RWPE2 (cell line): ENCODE measurements around the gene DHX36.
A peak's percentile ranks its signal among the peaks of the same experiment; 100 is the strongest.

Experiments used
- ATAC-seq: fragments of 200-7000 bp; cut with Tn5 transposase; 3 replicates; pipeline ENCODE4 v1.9.1; 2021; ENCODE audit warnings: low read depth
- DNase-seq: peaks from one replicate; pipeline ENCODE4 v3.0.0-alpha.2; 2020; ENCODE audit warnings: low spot score
- H3K27ac ChIP-seq: fragments of 450-650 bp; 2 replicates; pipeline ENCODE4 v1.5.1; 2017; ENCODE audit warnings: mild to moderate bottlenecking; ENCODE audit not compliant: poor library complexity, severe bottlenecking
- H3K27me3 ChIP-seq: fragments of 250-450 bp; sonication (Bioruptor Pico); 2 replicates; pipeline ENCODE4 v1.5.1; 2021; ENCODE audit warnings: mild to moderate bottlenecking, moderate library complexity; ENCODE audit not compliant: insufficient read depth, poor library complexity, severe bottlenecking
- H3K36me3 ChIP-seq: fragments of 250-450 bp; sonication (Bioruptor Pico); 2 replicates; pipeline ENCODE4 v1.5.1; 2020; ENCODE audit warnings: low read depth, mild to moderate bottlenecking, moderate library complexity
- H3K4me1 ChIP-seq: fragments of 250-450 bp; sonication (Bioruptor Pico); 2 replicates; pipeline ENCODE4 v1.5.1; 2021; ENCODE audit warnings: mild to moderate bottlenecking, moderate library complexity; ENCODE audit not compliant: insufficient read depth, poor library complexity, severe bottlenecking
- H3K4me3 ChIP-seq: fragments of 250-450 bp; sonication (Bioruptor Pico); 2 replicates; pipeline ENCODE4 v1.5.1; 2021; ENCODE audit warnings: mild to moderate bottlenecking, moderate library complexity; ENCODE audit not compliant: severe bottlenecking
- H3K9me3 ChIP-seq: fragments of 250-450 bp; sonication (Bioruptor Pico); 2 replicates; pipeline ENCODE4 v1.5.1; 2021; ENCODE audit warnings: mild to moderate bottlenecking, moderate library complexity; ENCODE audit not compliant: severe bottlenecking
- TF ChIP-seq, protein P1 (sequence below): fragments of 450-650 bp; IDR thresholded peaks from one replicate; pipeline ENCODE4 v1.5.1; 2017; ENCODE audit warnings: mild to moderate bottlenecking, moderate library complexity; ENCODE audit not compliant: poor library complexity, severe bottlenecking

The DHX36 gene

DNA sequence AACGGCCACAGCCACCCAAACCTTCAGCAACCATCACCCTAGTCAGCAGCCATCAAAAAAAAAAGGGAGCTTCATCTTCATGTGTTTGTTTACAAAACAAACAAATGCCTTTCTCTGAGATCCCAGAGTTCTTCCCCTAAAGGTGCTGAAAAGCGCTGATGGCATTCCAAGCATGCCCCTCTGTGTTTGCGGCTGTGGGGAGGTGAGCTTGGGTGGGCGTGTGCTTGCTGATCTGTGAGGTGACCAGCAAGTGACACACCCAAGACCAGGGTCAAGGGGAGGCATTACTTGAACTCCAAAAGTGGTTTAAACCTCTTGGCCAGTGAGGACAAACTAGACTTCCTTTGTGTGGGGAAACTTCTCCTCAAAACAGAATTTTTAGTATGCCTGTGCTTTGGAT lies 81.5 kb downstream of the DHX36 start:
- no peaks in the 10 kb centered on the region for H3K36me3 ChIP-seq
- H3K9me3 ChIP-seq, result no peaks in the 10 kb centered on the region
- H3K27ac ChIP-seq, result peak overlapping the region; percentile 46
- DNase-seq (no peak), ATAC-seq (no peak)
- TF ChIP-seq, protein P1, sequence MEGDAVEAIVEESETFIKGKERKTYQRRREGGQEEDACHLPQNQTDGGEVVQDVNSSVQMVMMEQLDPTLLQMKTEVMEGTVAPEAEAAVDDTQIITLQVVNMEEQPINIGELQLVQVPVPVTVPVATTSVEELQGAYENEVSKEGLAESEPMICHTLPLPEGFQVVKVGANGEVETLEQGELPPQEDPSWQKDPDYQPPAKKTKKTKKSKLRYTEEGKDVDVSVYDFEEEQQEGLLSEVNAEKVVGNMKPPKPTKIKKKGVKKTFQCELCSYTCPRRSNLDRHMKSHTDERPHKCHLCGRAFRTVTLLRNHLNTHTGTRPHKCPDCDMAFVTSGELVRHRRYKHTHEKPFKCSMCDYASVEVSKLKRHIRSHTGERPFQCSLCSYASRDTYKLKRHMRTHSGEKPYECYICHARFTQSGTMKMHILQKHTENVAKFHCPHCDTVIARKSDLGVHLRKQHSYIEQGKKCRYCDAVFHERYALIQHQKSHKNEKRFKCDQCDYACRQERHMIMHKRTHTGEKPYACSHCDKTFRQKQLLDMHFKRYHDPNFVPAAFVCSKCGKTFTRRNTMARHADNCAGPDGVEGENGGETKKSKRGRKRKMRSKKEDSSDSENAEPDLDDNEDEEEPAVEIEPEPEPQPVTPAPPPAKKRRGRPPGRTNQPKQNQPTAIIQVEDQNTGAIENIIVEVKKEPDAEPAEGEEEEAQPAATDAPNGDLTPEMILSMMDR, result no peak
- no peaks in the 10 kb centered on the region for H3K27me3 ChIP-seq
- H3K4me1 ChIP-seq, result peaks cover 21% of the 10 kb centered on the region
- H3K4me3 ChIP-seq, result no peak overlapping the region

DNA sequence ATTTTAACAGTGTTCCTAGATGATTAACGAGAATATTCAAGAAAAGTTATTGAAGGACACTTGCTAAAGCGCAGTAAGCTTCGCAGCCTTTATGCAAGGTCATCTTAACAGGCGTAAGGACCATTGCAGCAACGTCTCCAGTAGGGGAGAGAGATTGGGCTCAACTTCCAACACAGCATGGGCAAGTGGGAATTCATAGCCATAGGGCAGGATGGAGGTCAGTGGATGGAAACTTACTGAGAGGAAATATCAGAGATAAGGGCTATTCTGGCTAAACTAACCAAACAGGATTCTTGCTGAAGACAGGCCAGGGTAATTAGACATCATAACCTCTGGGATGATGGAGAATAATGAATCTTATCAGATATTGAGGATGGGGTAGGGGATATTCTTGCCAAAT lies 82.8 kb downstream of the DHX36 start:
- no peak overlapping the region for H3K4me3 ChIP-seq
- H3K9me3 ChIP-seq, result no peaks in the 10 kb centered on the region
- TF ChIP-seq, protein P1, result no peak
- peaks cover 21% of the 10 kb centered on the region for H3K4me1 ChIP-seq
- no peak overlapping the region for H3K27ac ChIP-seq
- ATAC-seq (no peak), DNase-seq (no peak)
- no peaks in the 10 kb centered on the region for H3K36me3 ChIP-seq
- no peaks in the 10 kb centered on the region for H3K27me3 ChIP-seq

DNA sequence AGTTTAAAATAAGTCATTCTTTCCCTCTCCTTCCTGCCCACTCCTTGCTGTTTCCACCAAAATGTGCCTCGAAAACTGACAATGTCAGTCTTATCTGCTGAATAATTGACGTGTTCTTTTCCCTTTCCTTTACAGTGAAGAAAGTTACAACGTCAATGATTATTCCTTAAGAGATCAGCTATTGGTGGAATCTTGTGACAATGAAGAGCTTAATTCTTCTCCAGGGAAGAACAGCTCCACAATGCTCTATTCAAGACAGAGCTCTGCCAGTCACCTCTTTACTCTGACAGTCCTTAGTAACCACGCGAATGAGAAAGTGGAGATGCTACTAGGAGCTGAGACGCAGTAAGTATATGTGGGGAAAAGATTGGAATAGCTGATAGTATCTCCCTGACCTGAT lies 84.1 kb downstream of the DHX36 start:
- no peak overlapping the region for H3K27ac ChIP-seq
- H3K36me3 ChIP-seq, result no peaks in the 10 kb centered on the region
- TF ChIP-seq, protein P1, result no peak
- H3K27me3 ChIP-seq, result no peaks in the 10 kb centered on the region
- H3K9me3 ChIP-seq, result no peaks in the 10 kb centered on the region
- no peak overlapping the region for H3K4me3 ChIP-seq
- DNase-seq (no peak), ATAC-seq (no peak)
- peaks cover 21% of the 10 kb centered on the region for H3K4me1 ChIP-seq

DNA sequence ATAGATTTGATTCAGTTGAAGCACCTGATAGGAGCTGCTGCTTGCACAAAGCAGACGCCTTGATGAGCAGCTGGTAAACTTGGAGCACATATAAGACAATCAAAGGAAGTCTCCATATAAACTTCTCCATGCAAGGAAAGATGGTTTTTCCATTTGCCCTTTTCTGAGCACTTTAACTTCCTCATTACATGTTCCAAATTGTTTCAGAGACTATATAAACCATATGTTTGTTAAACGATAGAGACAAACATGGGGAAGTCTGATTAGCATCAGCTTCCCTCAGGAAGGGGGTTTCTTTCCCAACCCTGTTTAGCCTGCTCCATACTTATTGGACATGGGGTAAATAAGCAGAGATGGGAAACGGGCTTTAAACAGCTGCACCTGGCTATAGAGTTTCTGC lies 88.0 kb downstream of the DHX36 start:
- ATAC-seq, result no peak
- no peaks in the 10 kb centered on the region for H3K9me3 ChIP-seq
- H3K27me3 ChIP-seq, result no peaks in the 10 kb centered on the region
- TF ChIP-seq, protein P1, result no peak
- no peak overlapping the region for H3K27ac ChIP-seq
- no peaks in the 10 kb centered on the region for H3K4me1 ChIP-seq
- DNase-seq, result no peak
- no peaks in the 10 kb centered on the region for H3K36me3 ChIP-seq
- no peak overlapping the region for H3K4me3 ChIP-seq

DNA sequence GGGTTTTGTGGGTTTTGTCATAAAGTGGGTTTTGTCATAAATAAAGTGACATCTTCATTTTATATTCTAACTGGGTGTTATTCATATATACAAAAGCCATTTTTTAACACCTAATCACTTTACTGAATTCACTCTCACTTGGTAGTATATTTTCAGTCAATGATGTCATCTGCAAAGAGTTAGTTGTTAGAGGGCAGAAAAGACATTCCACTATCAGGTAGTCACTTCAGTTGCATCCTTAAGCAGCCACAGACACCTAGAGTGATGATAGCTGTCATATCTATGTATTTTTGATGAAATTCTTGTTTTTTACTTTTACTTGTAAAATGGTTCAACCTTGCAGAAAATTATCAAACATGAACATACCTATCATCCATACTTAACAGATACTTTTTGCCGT lies 89.0 kb downstream of the DHX36 start:
- no peaks in the 10 kb centered on the region for H3K9me3 ChIP-seq
- H3K4me1 ChIP-seq, result no peaks in the 10 kb centered on the region
- TF ChIP-seq, protein P1, result no peak
- no peak overlapping the region for H3K27ac ChIP-seq
- H3K27me3 ChIP-seq, result no peaks in the 10 kb centered on the region
- ATAC-seq (peak; percentile 59; the same call in 2 of the 3 replicates), DNase-seq (no peak)
- H3K4me3 ChIP-seq, result no peak overlapping the region
- H3K36me3 ChIP-seq, result no peaks in the 10 kb centered on the region
